DND-41 (cell line): ENCODE measurements around the gene NCF4.

Experiments used
- CTCF ChIP-seq: IDR thresholded peaks from 2 replicates; pipeline ENCODE4 v1.5.1; 2012; ENCODE audit warnings: borderline replicate concordance, low read length, moderate library complexity, mild to moderate bottlenecking; ENCODE audit not compliant: poor library complexity, severe bottlenecking; ENCODE audit errors: extremely low read depth
- EZH2 ChIP-seq: IDR thresholded peaks from 3 replicates; pipeline ENCODE4 v1.6.1; 2012; ENCODE audit warnings: borderline replicate concordance, low read depth, mild to moderate bottlenecking, moderate library complexity, low read length, inconsistent platforms; ENCODE audit not compliant: severe bottlenecking

GRCh38 chr22:36899498-36899897, 38.7 kb downstream of the NCF4 start:
- TF ChIP-seq CTCF = no peak
- no peak for TF ChIP-seq EZH2
